HG03378 (cell line): Measurements from ENCODE around the gene ZCCHC10.
"Not testable (repeated sequence)": the region's sequence is repeated elsewhere in the genome, so short reads cannot be mapped to it uniquely, and the experiment has no call there.

ENCODE experiments used
- ATAC-seq: cut with Tn5 transposase; IDR thresholded peaks from one replicate; pipeline ENCODE4 v1.9.1; 2021; ENCODE audit warnings: mild to moderate bottlenecking, moderate library complexity; ENCODE audit not compliant: unreplicated experiment

ZCCHC10 gene

DNA sequence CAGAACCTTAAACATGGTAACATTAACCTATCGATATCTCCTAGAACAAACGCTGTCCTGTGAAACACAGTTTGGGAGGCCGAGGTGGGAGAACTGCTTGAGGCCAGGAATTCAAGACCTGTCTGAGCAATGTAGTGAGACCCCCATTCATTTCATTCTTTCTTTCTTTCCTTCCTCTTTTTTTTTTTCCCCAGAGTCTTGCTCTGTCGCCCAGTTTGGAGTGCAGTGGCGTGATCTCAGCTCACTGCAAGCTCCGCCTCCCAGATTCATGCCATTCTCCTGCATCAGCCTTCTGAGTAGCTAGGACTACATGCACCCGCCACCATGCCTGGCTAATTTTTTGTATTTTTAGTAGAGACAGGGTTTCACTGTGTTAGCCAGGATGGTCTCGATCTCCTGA is 20.2 kb upstream of the ZCCHC10 start:
- not testable (repeated sequence) for ATAC-seq

DNA sequence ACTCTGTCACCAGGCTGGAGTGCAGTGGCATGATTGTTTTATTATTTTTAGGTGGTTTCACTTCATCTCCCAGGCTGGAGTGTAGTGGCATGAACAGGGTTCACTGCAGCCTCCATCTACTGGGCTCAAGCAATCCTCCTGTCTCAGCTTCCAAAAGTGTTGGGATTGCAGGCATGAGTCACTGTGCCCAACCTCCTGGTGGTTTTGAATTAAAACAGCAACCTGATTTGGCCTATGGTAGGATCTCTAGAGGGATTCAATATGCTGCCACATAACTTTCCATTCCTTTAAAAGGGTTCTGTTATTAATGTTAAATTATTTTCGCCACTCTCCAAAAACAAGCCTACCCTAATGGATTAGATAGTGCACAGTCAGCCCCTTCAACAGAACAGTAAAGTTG is 15.6 kb upstream of the ZCCHC10 start:
- no peak for ATAC-seq

DNA sequence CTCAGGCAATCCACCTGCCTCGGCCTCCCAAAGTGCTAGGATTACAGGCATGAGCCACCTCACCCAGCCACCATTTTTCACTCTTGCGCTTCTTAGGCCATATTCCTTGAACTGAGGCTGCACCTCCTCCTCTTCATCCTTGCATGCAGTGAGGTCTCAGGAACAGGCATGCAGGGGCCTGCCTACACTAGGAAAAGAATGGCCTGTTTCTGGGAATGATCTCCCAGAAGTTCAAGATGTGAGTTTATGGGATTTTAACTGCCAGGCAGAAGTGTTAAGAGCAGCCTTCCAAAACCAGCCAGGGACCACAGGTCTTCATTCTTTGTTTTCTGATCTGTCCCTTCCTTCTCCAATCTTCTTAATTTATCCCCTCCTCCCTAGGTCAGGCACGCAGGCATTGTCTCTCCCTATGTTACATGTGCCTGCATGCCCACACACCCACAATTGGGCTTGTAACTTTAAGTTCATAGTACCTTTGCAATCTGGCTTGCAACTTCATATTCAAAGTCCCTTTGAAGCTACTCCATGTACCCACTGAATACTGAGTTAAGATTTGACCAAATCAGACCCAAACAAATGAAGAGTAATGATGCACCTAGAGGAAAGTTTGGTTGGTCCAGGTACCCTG is 14.9 kb upstream of the ZCCHC10 start:
- no peak for ATAC-seq

DNA sequence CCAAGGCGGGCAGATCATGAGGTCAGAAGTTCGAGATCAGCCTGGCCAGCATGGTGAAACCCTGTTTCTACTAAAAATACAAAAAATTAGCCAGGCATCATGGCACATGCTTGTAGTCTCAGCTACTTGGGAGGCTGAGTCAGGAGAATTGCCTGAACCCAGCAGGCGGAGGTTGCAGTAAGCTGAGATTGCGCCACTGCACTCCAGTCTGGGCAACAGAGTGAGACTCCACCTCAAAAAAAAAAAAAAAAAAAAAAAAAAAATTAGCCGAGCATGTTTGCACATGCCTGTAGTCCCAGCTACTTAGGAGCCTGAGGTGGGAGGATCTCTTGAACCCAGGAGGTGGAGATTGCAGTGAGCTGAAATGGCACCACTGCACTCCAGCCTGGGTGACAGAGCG is 10.3 kb upstream of the ZCCHC10 start:
- not testable (repeated sequence) for ATAC-seq

GRCh38 chr5:133035224-133035623 is 8.9 kb upstream of the ZCCHC10 start:
- ATAC-seq, result no peak

GRCh38 chr5:133034064-133034463 is 7.7 kb upstream of the ZCCHC10 start:
- no peak for ATAC-seq

DNA sequence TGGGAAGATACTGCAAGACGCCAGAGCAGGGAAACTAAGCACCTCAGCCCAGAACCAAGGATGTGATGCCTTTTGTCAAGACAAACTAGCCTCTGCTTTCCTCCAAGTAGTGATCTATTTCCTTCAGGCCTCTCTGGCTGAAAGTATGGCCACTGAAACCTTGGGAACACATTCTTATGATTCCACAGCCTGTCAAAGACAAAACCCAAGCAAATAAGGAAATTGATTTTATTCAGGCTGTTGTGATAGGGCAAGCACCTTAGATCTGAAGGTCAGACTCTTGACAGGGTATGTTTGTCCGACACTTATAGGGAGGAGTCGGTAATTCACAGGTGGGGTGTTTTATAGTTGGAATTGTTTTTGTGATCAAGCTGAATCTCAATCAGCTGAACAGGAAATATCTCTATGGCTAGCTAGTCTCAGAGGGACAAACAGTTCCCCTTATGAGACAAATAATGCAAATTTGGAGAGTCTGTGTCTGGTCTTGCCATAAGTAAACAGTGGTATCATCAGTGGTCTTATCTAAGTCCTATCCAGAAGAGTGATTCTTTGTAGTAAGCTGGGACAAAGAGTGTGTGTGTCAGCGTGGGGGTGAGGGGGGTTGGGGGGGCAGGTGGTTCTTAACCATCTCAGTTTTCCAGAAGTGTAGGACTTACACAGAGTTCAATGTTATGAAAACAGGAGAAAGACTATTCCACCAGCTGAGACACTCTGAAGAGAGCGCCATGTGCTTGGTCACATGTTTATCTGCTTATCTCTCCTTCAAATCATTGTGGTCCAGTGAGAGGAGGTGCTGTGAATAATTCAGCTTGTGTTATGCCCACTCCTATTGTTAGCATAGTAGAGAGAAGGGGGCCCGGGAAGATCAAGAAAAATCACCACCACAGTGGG is 6.7 kb upstream of the ZCCHC10 start:
- ATAC-seq, result no peak

DNA sequence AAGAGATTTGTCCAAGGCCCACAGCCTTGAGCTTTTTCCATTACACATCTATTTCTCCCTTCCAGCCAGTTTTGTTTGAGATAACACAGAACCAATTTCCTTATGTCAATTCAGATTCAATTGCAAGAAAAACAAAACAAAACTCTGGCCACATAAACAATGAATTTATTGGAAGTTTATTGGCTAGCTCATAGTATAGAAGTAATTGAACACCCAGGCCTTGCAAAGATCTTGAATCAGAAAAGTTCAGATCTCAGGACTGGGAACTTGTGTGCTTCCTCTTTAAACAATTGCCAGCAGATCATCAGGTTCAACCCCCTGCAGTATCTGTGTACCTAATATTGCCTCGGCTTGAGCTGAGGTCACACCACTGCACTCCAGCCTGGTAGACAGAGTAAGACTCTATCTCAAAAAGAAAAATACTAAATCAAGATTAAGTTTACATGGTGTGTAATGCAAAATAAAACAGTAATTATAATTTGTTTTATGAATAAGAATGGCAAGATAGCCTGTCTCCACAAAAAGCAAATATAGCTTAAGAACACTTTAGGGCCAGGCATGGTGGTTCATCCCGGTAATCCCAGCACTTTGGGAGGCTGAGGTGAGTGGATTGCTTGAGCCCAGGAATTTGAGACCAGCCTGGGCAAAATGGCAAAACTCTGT is 4.1 kb upstream of the ZCCHC10 start:
- no peak for ATAC-seq

DNA sequence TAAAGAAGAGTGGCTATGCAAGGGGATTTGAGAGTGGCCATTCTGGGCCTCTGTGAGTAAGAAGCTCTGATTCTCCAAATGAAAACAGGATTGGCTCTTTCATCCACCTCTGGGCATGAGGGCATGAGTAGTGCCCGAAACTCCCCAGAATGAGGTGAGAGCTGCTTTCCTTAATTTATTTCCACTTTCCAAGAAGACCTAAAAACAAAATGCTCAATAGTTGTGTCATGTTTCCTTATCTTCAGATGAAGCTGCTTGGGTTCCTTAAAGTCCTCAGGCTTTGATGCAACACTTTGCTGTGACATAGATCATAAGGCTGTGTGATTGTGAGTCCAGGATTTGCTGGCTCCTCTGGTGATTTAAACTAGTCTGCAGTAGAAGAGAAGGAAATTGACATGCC is 3.1 kb upstream of the ZCCHC10 start:
- ATAC-seq, result no peak

DNA sequence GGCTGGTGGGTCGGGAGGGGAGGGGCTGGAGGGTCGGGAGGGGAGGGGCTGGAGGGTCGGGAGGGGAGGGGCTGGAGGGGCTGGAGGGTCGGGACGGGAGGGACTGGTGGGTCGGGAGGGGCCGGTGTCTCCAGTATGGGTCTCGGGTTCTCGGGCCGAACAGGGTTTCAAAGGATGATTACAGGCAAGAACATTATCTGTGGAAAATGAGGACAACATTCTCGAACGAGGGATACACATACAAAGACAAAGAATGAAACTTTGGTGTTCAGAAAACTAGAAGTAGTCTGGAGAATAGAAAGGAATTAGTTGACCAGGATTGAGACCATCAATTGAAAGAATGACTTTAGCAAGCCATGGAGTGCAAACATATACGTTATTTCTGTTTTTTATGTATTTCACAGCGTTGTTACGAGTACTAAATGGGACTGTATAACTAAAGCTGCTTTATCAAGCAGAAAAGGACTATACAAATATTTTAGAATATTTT is 360 bp upstream of the ZCCHC10 start:
- peak; percentile 4 for ATAC-seq

- not testable (repeated sequence) for ATAC-seq
Observed at GRCh38 chr5:133019471-133019870, 6.9 kb downstream of the ZCCHC10 start.

DNA sequence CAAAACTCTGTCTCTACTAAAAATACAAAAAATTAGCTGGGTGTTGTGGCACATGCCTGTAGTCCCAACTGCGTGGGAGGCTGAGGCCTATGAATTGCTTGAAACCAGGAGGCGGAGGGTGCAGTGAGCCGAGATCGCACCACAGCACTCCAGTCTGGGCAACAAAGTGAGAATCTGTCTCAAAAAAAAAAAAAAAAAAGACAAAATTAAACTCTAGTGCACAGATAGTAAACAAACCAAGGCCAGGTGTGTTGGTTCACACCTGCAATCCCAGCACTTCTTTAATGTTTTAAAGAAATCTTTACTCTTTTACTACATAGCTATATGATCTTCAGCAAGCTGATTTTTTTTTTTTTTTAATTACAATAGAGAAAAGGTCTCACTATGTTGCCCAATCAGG is 8.4 kb downstream of the ZCCHC10 start:
- ATAC-seq, result no peak

GRCh38 chr5:133015466-133015865 is 10.9 kb downstream of the ZCCHC10 start:
- ATAC-seq, result no peak

GRCh38 chr5:133008455-133008854 is 17.9 kb downstream of the ZCCHC10 start:
- ATAC-seq, result not testable (repeated sequence)

DNA sequence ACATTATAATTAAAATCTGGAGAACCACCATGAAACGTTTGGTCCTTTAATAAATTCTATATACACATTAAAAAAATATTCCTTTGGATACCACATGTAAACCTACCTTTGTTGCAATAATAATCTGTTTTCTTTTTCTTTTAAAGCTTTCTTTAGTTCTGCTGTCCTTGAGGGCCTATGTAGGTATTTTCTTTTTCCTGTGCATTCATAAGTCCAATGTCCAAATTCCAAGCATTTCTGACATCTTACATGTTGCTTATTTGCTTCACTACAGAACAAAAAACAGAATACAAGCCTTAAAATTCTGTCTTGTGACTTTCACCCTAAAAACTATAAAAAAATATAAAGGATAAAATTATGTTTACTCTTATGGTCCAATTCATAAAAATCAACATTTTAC is 19.7 kb downstream of the ZCCHC10 start:
- ATAC-seq, result no peak

DNA sequence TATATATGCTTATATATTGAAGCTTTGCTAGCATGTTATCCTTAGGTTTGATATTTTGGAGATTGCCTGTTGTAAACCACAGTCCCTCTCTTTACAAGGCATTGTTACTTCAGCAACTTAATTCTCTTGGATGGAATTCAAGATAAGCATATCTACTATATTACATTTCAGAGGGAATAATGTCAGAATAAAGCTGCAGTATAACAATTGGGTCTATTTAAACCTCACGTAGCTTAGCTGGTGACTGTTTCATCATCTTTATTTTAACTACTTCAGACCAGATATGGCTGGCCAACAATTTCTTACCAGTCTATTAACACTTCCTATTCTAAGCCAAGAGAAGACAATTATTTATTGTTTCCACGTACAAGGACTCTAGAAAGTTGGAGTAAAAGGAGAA is 27.1 kb downstream of the ZCCHC10 start:
- no peak for ATAC-seq

GRCh38 chr5:132998556-132998955 is 27.8 kb downstream of the ZCCHC10 start:
- ATAC-seq, result no peak

GRCh38 chr5:132996307-132996706 is 30.0 kb downstream of the ZCCHC10 start:
- no peak for ATAC-seq

GRCh38 chr5:132987531-132988408 is 38.6 kb downstream of the ZCCHC10 start:
- no peak for ATAC-seq

- ATAC-seq, result not testable (repeated sequence)
Observed at GRCh38 chr5:132982971-132983370, 43.4 kb downstream of the ZCCHC10 start.

- ATAC-seq, result no peak
Observed at GRCh38 chr5:132981288-132981687, 45.1 kb downstream of the ZCCHC10 start.
